Measurements from ENCODE around the gene HRK.

GRCh38 chr12:116881877-116882507 is 751 bp upstream of the HRK start:
- TF ChIP-seq CTCF (IDR thresholded peaks at IDR 0.05; ENCODE audit: low read depth, low read length, missing input control) = no peak
- TF ChIP-seq RAD21 (IDR thresholded peaks at IDR 0.05) = no peak
- no peak for TF ChIP-seq YY1 (IDR thresholded peaks at IDR 0.05)
- no peak for TF ChIP-seq REST (IDR thresholded peaks at IDR 0.05)
- no peak for TF ChIP-seq ZBTB33 (IDR thresholded peaks at IDR 0.05)
